ENCODE data around the gene SNUPN.
"Not testable (repeated sequence)": the region's sequence is repeated elsewhere in the genome, so short reads cannot be mapped to it uniquely, and the experiment has no call there.

SNUPN gene

DNA sequence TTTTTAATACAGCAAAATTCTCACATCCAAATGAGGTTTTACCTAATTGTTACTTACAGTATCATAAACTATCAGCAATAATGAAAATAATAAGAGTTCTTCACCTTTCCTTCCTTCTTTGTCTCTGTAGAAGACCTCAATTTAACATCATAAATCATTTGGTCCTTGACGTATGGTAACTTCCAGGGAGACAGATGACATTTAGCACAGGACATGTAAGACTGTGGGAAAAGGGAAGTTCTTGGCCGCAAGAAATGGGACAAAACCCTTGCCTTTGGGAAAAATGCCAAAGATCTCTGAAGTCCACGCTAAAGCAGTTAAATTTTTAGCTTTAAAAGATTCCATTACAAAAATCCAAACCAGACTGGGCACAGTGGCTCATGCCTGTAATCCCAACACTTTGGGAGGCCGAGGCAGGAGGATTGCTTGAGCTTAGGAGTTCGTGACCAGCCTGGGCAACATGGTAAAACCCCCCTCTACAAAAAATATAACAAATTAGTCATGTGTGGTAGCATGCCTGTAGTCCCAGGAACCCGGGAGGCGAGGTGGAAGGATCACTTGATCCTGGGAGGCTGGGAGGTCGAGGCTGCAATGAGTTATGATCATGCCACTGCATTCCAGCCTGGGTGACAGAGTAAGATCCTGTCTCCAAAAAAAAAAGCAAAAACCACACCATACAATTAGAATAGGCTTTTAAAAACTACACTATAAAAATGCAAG is 55.2 kb downstream of the SNUPN start:
- TF ChIP-seq, protein P1, sequence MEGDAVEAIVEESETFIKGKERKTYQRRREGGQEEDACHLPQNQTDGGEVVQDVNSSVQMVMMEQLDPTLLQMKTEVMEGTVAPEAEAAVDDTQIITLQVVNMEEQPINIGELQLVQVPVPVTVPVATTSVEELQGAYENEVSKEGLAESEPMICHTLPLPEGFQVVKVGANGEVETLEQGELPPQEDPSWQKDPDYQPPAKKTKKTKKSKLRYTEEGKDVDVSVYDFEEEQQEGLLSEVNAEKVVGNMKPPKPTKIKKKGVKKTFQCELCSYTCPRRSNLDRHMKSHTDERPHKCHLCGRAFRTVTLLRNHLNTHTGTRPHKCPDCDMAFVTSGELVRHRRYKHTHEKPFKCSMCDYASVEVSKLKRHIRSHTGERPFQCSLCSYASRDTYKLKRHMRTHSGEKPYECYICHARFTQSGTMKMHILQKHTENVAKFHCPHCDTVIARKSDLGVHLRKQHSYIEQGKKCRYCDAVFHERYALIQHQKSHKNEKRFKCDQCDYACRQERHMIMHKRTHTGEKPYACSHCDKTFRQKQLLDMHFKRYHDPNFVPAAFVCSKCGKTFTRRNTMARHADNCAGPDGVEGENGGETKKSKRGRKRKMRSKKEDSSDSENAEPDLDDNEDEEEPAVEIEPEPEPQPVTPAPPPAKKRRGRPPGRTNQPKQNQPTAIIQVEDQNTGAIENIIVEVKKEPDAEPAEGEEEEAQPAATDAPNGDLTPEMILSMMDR (conservative IDR thresholded peaks at IDR 0.05), result no peak
- no peak for TF ChIP-seq ZFX (IDR thresholded peaks at IDR 0.05)

DNA sequence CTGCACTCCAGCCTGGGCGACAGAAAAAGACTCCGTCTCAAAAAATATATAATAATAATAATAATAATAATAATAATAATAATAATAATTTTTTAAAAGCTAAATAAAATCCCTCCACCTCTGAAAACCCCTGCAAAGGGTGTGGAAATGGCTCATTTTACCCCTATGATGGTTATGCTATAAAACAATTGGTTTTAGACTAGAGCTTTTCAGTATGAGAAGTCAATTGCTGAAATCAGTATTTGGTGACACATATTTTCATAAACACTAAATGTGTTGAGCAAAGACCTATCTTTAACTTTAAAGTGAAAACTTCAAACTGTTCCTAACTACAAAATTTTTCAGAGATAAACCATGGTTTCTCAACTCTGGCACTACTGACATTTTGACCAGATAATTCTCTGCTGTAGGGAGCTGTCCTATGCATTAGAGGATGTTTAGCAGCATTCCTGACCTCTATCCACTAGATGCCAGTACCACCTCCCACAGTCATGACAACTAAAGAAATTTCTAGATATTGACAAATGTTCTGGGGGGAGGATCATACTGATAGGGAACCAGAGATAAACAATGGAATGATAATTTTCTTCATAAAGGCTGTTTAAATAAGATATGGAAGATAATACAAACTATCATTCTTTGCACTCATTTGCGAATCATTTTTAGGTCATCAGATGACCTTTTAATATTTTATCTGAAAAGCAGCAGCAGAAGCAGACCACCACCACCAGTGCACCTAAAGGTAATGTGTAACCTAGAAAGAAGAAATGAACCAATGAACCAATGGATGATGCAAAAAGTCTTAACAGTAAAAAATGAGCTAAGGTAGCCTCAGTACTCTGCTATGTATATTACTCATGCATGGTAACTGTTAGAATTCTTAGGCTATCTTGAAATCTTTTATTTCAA is 60.2 kb downstream of the SNUPN start:
- H3K27ac ChIP-seq, result no peak overlapping the region
- TF ChIP-seq, protein P1 (conservative IDR thresholded peaks at IDR 0.05), result no peak
- TF ChIP-seq ZFX (IDR thresholded peaks at IDR 0.05), result no peak

More for the DNA sequence above, 55.2 kb downstream of the SNUPN start:
- H3K27ac ChIP-seq, result no peak overlapping the region

DNA sequence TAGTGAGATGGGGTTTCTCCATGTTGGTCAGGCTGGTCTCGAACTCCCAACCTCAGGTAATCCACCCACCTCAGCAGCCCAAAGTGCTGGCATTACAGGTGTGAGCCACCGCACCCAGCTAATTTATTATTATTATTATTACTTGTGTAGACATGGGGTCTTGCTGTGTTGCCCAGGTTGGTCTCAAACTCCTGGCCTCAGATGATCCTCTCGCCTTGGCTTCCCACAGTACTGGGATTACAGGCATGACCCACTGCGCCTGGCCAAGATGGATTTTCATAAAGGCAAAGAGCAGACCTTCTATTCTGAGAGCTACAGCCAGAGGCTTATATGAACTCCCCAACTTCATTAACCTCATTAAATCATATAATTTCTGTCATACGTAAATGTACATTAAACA is 63.6 kb downstream of the SNUPN start:
- TF ChIP-seq, protein P1 (conservative IDR thresholded peaks at IDR 0.05), result no peak
- no peak for TF ChIP-seq ZFX (IDR thresholded peaks at IDR 0.05)
- H3K27ac ChIP-seq, result no peak overlapping the region

DNA sequence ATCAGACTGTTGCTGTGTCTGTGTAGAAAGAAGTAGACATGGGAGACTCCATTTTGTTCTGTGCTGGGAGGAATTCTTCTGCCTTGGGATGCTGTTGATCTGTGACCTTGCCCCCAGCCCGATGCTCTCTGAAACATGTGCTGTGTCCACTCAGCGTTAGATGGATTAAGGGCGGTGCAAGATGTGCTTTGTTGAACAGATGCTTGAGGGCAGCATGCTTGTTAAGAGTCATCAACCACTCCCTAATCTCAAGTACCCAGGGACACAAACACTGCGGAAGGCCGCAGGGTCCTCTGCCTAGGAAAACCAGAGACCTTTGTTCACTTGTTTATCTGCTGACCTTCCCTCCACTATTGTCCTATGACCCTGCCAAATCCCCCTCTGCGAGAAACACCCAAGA is 66.2 kb downstream of the SNUPN start:
- H3K27ac ChIP-seq, result not testable (repeated sequence)

DNA sequence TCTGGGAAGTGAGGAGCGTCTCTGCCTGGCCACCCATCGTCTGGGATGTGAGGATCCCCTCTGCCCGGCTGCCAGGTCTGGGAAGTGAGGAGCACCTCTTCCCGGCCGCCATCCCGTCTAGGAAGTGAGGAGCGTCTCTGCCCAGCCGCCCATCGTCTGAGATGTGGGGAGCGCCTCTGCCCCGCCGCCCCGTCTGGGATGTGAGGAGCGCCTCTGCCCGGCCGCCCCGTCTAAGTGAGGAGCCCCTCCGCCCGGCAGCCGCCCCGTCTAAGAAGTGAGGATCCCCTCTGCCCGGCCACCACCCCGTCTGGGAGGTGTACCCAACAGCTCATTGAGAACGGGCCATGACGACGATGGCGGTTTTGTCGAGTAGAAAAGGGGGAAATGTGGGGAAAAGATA is 66.6 kb downstream of the SNUPN start:
- H3K27ac ChIP-seq, result not testable (repeated sequence)

DNA sequence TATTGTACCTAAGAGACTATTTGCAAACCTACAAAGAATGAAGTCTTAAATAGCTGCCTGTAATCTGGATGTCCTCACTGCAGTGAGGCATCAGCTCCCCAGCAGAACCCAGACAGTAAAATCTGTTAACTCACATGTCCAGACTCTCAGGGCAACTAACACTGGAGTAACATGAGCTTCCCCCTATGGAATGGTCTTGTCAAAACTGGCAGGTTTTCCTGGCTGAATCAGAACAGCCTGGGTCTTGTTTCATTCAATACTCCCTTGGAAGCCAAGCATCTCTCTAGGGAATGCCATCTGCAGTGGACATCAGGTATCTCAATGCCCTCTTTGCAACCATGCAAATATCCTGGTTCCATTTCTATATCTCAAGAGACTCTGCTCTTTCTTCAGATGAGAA is 70.8 kb downstream of the SNUPN start:
- TF ChIP-seq, protein P1 (conservative IDR thresholded peaks at IDR 0.05), result no peak
- H3K27ac ChIP-seq, result no peak overlapping the region

DNA sequence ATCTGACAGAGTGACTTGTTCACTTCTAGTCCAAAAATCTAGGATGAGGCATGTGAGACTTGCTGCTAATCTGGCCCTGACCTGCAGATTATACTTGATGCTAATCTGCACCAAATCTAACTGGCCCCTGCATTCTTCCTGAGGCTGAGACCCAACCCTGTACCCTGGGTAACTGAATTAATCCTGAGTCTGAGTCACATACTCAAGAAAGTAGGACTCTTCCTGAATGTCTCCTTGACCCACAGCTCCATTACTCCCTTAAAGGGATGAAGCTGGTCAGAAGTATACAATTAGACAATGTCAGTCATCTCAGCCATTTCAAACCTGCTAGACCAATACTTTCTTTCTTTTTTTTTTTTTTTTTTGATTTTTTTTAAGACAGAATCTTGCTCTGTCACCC is 71.9 kb downstream of the SNUPN start:
- no peak overlapping the region for H3K27ac ChIP-seq
- no peak for TF ChIP-seq ZFX (IDR thresholded peaks at IDR 0.05)
- TF ChIP-seq, protein P1 (conservative IDR thresholded peaks at IDR 0.05), result no peak

DNA sequence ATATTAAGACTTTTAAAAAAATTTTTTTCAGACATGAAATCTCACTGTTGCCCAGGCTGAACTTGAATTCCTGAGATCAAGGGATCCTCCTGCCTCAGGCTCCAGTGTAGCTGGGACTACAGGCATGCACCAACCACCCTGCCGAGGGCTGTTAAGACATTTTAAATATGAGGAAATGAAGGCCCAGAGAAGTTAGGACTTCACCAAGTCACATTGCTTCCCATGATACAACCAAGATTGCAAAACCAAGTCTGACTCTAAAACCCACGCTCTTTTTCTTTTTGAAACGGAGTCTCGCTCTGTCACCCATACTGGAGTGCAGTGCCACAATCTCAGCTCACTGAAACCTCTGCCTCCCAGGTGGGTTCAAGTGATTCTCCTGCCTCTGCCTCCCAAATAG is 74.4 kb downstream of the SNUPN start:
- H3K27ac ChIP-seq, result no peak overlapping the region
- TF ChIP-seq, protein P1 (conservative IDR thresholded peaks at IDR 0.05), result no peak
- TF ChIP-seq ZFX (IDR thresholded peaks at IDR 0.05), result no peak

Data from C4-2B (cell line).